HepG2 (cell line): ENCODE data around the gene SMURF1. TPM values are rescaled to one million over a fixed set of nuclear protein-coding genes. Genes with fewer than 3 reads are reported as not detected.

Experiments
- ATAC-seq: fragments of 200-7000 bp; cut with Tn5 transposase; 3 replicates; pipeline ENCODE4 v1.9.1; 2020; ENCODE audit warnings: mild to moderate bottlenecking, moderate library complexity
- BruUV-seq: library from RNA; stranded (reverse); fragments of 400-500 nt; replicated peaks from 2 replicates; lab custom pipeline; 2021; lab: Mats Ljungman, UMichigan
- CTCF ChIA-PET: fragments of 300-600 bp; formaldehyde crosslinking; extraction: SDS; loops from one replicate; lab custom pipeline; 2021; ENCODE audit warnings: low total read pairs, inconsistent platforms, low intra/inter-chr PET ratio; lab: Yijun Ruan, JAX
- POLR2A ChIA-PET: fragments of 350-600 bp; sonication (Branson Sonifier 250); formaldehyde crosslinking; loops from one replicate; lab custom pipeline; 2020; ENCODE audit warnings: antibody characterized with exemption, inconsistent platforms; lab: Yijun Ruan, JAX
- DNase-seq: peaks from one replicate; pipeline ENCODE4 v3.0.0-alpha.2; 2015; ENCODE audit warnings: low spot score
- FAIRE-seq: peaks from 3 replicates; lab custom pipeline; 2011; peaks lifted over from hg19 to GRCh38; lab: Jason Lieb, UNC
- H2AFZ ChIP-seq: one replicate; pipeline ENCODE4 v1.6.1; 2011; ENCODE audit warnings: low read length, inconsistent platforms
- H3K27ac ChIP-seq: fragments of 300-600 bp; 3 replicates; pipeline ENCODE4 v1.8.0; 2011; ENCODE audit warnings: mixed run types, mild to moderate bottlenecking, mixed read lengths, low read length, inconsistent platforms; ENCODE audit not compliant: insufficient read depth; ENCODE audit errors: extremely low read length
- H3K27me3 ChIP-seq, 2 experiments: fragments of 200-600 bp in 1 of 2; 2 replicates in 1 of 2; 3 replicates in 1 of 2; pipeline versions ENCODE4 v1.6.0 to v1.8.0; 2011; ENCODE audit warnings: low read length in 2 of 2, mild to moderate bottlenecking in 2 of 2, moderate library complexity in 2 of 2, inconsistent platforms in 1 of 2; ENCODE audit not compliant: insufficient read depth in 2 of 2, control insufficient read depth in 1 of 2
- H3K36me3 ChIP-seq, 2 experiments: fragments of 200-600 bp in 1 of 2; replicated peaks in 1 of 2; 2 replicates in 1 of 2; 3 replicates in 1 of 2; pipeline versions ENCODE4 v1.5.1 to v1.8.0; 2011; ENCODE audit warnings: low read length in 2 of 2, inconsistent platforms in 1 of 2; ENCODE audit not compliant: insufficient read depth in 2 of 2, control insufficient read depth in 1 of 2
- H3K4me1 ChIP-seq: 2 replicates; pipeline ENCODE4 v1.5.1; 2012; ENCODE audit warnings: low read length, inconsistent platforms; ENCODE audit not compliant: insufficient read depth
- H3K4me2 ChIP-seq: 2 replicates; pipeline ENCODE4 v1.6.0; 2011; ENCODE audit warnings: low read depth, low read length, inconsistent platforms
- H3K4me3 ChIP-seq, 3 experiments: fragments of 200-600 bp in 1 of 3; sonication (generic), shearing (Covaris generic) in 1 of 3; replicated peaks in 1 of 3; 2 replicates each; pipeline ENCODE4 v1.5.1; 2011 to 2016; ENCODE audit warnings: low read length in 3 of 3, inconsistent platforms in 2 of 3, low read depth in 2 of 3, mild to moderate bottlenecking in 2 of 3, control low read depth in 1 of 3, mixed read lengths in 1 of 3; ENCODE audit not compliant: insufficient read depth in 1 of 3
- H3K79me2 ChIP-seq: one replicate; pipeline ENCODE4 v1.6.1; 2011; ENCODE audit warnings: low read length, inconsistent platforms; ENCODE audit not compliant: insufficient read depth
- H3K9ac ChIP-seq: 2 replicates; pipeline ENCODE4 v1.6.0; 2011; ENCODE audit warnings: mild to moderate bottlenecking, low read depth, low read length, inconsistent platforms; ENCODE audit not compliant: insufficient read depth
- H3K9me3 ChIP-seq: 2 replicates; pipeline ENCODE4 v1.5.1; 2012; ENCODE audit warnings: mild to moderate bottlenecking, low read length
- H4K20me1 ChIP-seq: 2 replicates; pipeline ENCODE4 v1.6.0; 2011; ENCODE audit warnings: inconsistent platforms, mild to moderate bottlenecking, low read length, moderate library complexity; ENCODE audit not compliant: insufficient read depth
- EED ChIP-seq: sonication (generic); formaldehyde crosslinking; IDR thresholded peaks from 2 replicates; pipeline ENCODE4 v1.5.0; 2020; ENCODE audit warnings: mild to moderate bottlenecking, missing genetic modification reagents
- MTA1 ChIP-seq: sonication (generic); formaldehyde crosslinking; IDR thresholded peaks from 2 replicates; pipeline ENCODE4 v1.4.0; 2020; ENCODE audit warnings: missing genetic modification reagents, mild to moderate bottlenecking, borderline replicate concordance
- RBM22 ChIP-seq: fragments of 200-400 bp; formaldehyde crosslinking; optimal IDR thresholded peaks from 2 replicates; pipeline ENCODE3; 2017; ENCODE audit warnings: mild to moderate bottlenecking, low read length, moderate library complexity
- SRY ChIP-seq: sonication (generic); formaldehyde crosslinking; IDR thresholded peaks from 2 replicates; pipeline ENCODE4 v1.8.0; 2022; ENCODE audit warnings: mild to moderate bottlenecking, missing genetic modification reagents
- TSC22D2 ChIP-seq: sonication (generic); formaldehyde crosslinking; IDR thresholded peaks from 2 replicates; pipeline ENCODE4 v1.5.1; 2020; ENCODE audit warnings: missing genetic modification reagents, mild to moderate bottlenecking, borderline replicate concordance
- ZNF577 ChIP-seq: sonication (generic); formaldehyde crosslinking; IDR thresholded peaks from 2 replicates; pipeline ENCODE4 v1.4.0; 2020; ENCODE audit warnings: mild to moderate bottlenecking, low read depth, missing genetic modification reagents, borderline replicate concordance
- ZNF841 ChIP-seq: sonication (generic); formaldehyde crosslinking; IDR thresholded peaks from 2 replicates; pipeline ENCODE4 v1.8.1; 2023; ENCODE audit warnings: missing genetic modification reagents, borderline replicate concordance
- WGBS: methylation state at CpG from one replicate; pipeline ENCODE4 v1.1.6; 2017; ENCODE audit warnings: low lambda C conversion rate; 5-methylcytosine and 5-hydroxymethylcytosine counted together
- in situ Hi-C: cut with HindIII; loops from 2 replicates; pipeline ENCODE4 v1.10.0; 2017; ENCODE audit warnings: low pct_unique_long_range_greater_than_20kb; ENCODE audit not compliant: extremely low pct_ligation_motif_present
- intact Hi-C: fragments of 100-400 bp; cut with micrococcal nuclease; formaldehyde crosslinking; loops from one replicate; pipeline ENCODE4 v1.10.0; 2022; ENCODE audit not compliant: unreplicated experiment
- polyA plus RNA-seq, 8 experiments: library from polyadenylated mRNA; depleted of rRNA in 3 of 8; stranded (reverse) in 7 of 8; unstranded in 1 of 8; fragments of >200 nt; fragmentation: Illumina TruSeq in 4 of 8; extraction: Trizol in 4 of 8; gene quantifications; 2 replicates each; pipeline versions ENCODE4 v1.2.1 to v1.2.3, GENCODE V29; 2011 to 2016; ENCODE audit warnings: low read depth in 4 of 8, missing spikeins in 1 of 8, mixed read lengths in 1 of 8; ENCODE audit not compliant: insufficient read depth in 1 of 8
- total RNA-seq, 5 experiments: library from RNA; depleted of rRNA; stranded (reverse); fragments of >200 nt; fragmentation: Illumina TruSeq; extraction: Trizol; gene quantifications; 2 replicates each; pipeline ENCODE4 v1.2.3, GENCODE V29; 2016; ENCODE audit warnings: low read depth in 1 of 5
- TF ChIP-seq, protein P1 (sequence below): sonication (generic); formaldehyde crosslinking; conservative IDR thresholded peaks from 2 replicates; pipeline ENCODE4 v1.8.0; 2022; ENCODE audit warnings: mild to moderate bottlenecking, moderate library complexity, missing genetic modification reagents
- TF ChIP-seq, protein P2 (sequence below): sonication (generic); formaldehyde crosslinking; IDR thresholded peaks from 2 replicates; pipeline ENCODE4 v1.4.0; 2020; ENCODE audit warnings: missing genetic modification reagents

The SMURF1 gene
- total and polyA plus RNA-seq, 2 of the 13 experiments (the other 11 are each of a cell fraction or from before 2014, with no cell fraction given) = 8.3 to 11.1 TPM

DNA sequence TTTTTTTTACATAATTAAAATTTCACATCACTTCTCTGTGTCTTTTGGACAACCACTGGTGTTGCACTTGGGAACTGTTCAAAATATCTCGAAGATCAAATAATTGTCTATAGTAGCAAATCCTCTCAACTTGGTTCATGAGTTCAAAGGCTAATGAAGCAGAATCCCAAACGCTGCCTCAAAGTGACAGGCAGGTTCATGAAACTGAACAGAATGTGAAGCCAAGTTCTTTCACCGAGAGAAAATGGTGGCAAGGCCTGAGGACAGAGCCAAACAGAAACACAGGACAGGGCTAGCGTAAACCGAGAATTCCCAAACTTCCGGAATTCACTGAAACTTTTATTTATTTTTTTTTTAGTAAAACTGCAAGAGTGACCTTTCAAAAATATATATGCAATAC lies 21.1 kb downstream of the SMURF1 start:
- H3K4me1 ChIP-seq = peaks cover 35% of the 10 kb centered on the region
- CTCF ChIA-PET = no interaction called here
- POLR2A ChIA-PET = no interaction called here

More for the DNA sequence above, 21.1 kb downstream of the SMURF1 start:
- TF ChIP-seq, protein P1, sequence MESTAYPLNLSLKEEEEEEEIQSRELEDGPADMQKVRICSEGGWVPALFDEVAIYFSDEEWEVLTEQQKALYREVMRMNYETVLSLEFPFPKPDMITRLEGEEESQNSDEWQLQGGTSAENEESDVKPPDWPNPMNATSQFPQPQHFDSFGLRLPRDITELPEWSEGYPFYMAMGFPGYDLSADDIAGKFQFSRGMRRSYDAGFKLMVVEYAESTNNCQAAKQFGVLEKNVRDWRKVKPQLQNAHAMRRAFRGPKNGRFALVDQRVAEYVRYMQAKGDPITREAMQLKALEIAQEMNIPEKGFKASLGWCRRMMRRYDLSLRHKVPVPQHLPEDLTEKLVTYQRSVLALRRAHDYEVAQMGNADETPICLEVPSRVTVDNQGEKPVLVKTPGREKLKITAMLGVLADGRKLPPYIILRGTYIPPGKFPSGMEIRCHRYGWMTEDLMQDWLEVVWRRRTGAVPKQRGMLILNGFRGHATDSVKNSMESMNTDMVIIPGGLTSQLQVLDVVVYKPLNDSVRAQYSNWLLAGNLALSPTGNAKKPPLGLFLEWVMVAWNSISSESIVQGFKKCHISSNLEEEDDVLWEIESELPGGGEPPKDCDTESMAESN (CRISPR knock-in tag) = no peak
- TF ChIP-seq MTA1 (no peak), TSC22D2 (no peak), ZNF577 (CRISPR knock-in tag) (no peak), EED (no peak), ZNF841 (no peak), RBM22 (no peak), SRY (no peak)
- TF ChIP-seq, protein P2, sequence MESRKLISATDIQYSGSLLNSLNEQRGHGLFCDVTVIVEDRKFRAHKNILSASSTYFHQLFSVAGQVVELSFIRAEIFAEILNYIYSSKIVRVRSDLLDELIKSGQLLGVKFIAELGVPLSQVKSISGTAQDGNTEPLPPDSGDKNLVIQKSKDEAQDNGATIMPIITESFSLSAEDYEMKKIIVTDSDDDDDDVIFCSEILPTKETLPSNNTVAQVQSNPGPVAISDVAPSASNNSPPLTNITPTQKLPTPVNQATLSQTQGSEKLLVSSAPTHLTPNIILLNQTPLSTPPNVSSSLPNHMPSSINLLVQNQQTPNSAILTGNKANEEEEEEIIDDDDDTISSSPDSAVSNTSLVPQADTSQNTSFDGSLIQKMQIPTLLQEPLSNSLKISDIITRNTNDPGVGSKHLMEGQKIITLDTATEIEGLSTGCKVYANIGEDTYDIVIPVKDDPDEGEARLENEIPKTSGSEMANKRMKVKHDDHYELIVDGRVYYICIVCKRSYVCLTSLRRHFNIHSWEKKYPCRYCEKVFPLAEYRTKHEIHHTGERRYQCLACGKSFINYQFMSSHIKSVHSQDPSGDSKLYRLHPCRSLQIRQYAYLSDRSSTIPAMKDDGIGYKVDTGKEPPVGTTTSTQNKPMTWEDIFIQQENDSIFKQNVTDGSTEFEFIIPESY = no peak
- TF ChIP-seq, all 625 proteins: peak for 0
- in situ Hi-C loops (no loop called here), intact Hi-C loops (no loop called here)
- no peak overlapping the region for H2AFZ ChIP-seq
- H3K36me3 ChIP-seq = no peaks in the 10 kb centered on the region; a peak in 1 of 5 replicates
- DNase-seq = no peak
- no peaks in the 10 kb centered on the region for H3K9me3 ChIP-seq
- H3K4me3 ChIP-seq = no peak overlapping the region
- H3K27ac ChIP-seq = no peak overlapping the region
- FAIRE-seq = no peak
- BruUV-seq = no TSS peak
- 99% methylated on average over 6 of the region's 6 CpGs for WGBS
- no peaks in the 10 kb centered on the region for H3K27me3 ChIP-seq
- H3K79me2 ChIP-seq = peaks cover 55% of the 10 kb centered on the region
- no peak overlapping the region for H3K9ac ChIP-seq
- no peak for ATAC-seq
- H4K20me1 ChIP-seq = 0 out of 2 replicates have a peak, but pooled peaks cover 7% of the 10 kb centered on the region
- H3K4me2 ChIP-seq = no peak overlapping the region
